T1000 (cell line): ENCODE measurements around the gene KDM3A.

Experiments
- DNase-seq: peaks from one replicate; lab custom pipeline; 2025; ENCODE audit warnings: mixed read lengths; lab: John Stamatoyannopoulos, UW

KDM3A gene

GRCh38 chr2:86433137-86433536 lies 8.0 kb upstream of the KDM3A start:
- DNase-seq, result no peak

- DNase-seq, result no peak
These were observed 6.9 kb upstream of the KDM3A start for GRCh38 chr2:86434290-86434689.

- no peak for DNase-seq
These were observed 5.6 kb upstream of the KDM3A start for GRCh38 chr2:86435531-86435930.

- no peak for DNase-seq
These were observed 4.8 kb upstream of the KDM3A start for GRCh38 chr2:86436328-86436727.

GRCh38 chr2:86439879-86440630 lies 1.1 kb upstream of the KDM3A start:
- DNase-seq, result no peak

GRCh38 chr2:86441392-86441881 lies 266 bp downstream of the KDM3A start:
- no peak for DNase-seq

- DNase-seq, result no peak
These were observed 891 bp downstream of the KDM3A start for GRCh38 chr2:86441882-86442641.

GRCh38 chr2:86442642-86443005 lies 1.5 kb downstream of the KDM3A start:
- DNase-seq, result peak; percentile 61

- DNase-seq, result no peak
These were observed 2.6 kb downstream of the KDM3A start for GRCh38 chr2:86443631-86444350.

- DNase-seq, result no peak
These were observed 4.3 kb downstream of the KDM3A start for GRCh38 chr2:86445436-86445835.

GRCh38 chr2:86446060-86446459 lies 4.9 kb downstream of the KDM3A start:
- DNase-seq, result no peak

GRCh38 chr2:86453836-86454235 lies 12.7 kb downstream of the KDM3A start:
- no peak for DNase-seq

- DNase-seq, result no peak
These were observed 13.1 kb downstream of the KDM3A start for GRCh38 chr2:86454238-86454637.

GRCh38 chr2:86455181-86455580 lies 14.0 kb downstream of the KDM3A start:
- DNase-seq, result no peak

GRCh38 chr2:86461042-86461743 lies 20.0 kb downstream of the KDM3A start:
- DNase-seq, result no peak

- no peak for DNase-seq
These were observed 23.5 kb downstream of the KDM3A start for GRCh38 chr2:86464652-86465051.

- no peak for DNase-seq
These were observed 25.1 kb downstream of the KDM3A start for GRCh38 chr2:86466306-86466705.

GRCh38 chr2:86468162-86469033 lies 27.2 kb downstream of the KDM3A start:
- DNase-seq, result no peak

GRCh38 chr2:86470890-86471289 lies 29.7 kb downstream of the KDM3A start:
- DNase-seq, result no peak

- no peak for DNase-seq
These were observed 30.5 kb downstream of the KDM3A start for GRCh38 chr2:86471637-86472036.

GRCh38 chr2:86476092-86476491 lies 34.9 kb downstream of the KDM3A start:
- no peak for DNase-seq
